HG03457 (cell line): Measurements from ENCODE around the gene ARIH1.
"Not testable (repeated sequence)": the region's sequence is repeated elsewhere in the genome, so short reads cannot be mapped to it uniquely, and the experiment has no call there.

Source experiments
- ATAC-seq: cut with Tn5 transposase; IDR thresholded peaks from one replicate; pipeline ENCODE4 v1.9.1; 2021; ENCODE audit warnings: moderate number of reproducible peaks; ENCODE audit not compliant: unreplicated experiment

Gene ARIH1

DNA sequence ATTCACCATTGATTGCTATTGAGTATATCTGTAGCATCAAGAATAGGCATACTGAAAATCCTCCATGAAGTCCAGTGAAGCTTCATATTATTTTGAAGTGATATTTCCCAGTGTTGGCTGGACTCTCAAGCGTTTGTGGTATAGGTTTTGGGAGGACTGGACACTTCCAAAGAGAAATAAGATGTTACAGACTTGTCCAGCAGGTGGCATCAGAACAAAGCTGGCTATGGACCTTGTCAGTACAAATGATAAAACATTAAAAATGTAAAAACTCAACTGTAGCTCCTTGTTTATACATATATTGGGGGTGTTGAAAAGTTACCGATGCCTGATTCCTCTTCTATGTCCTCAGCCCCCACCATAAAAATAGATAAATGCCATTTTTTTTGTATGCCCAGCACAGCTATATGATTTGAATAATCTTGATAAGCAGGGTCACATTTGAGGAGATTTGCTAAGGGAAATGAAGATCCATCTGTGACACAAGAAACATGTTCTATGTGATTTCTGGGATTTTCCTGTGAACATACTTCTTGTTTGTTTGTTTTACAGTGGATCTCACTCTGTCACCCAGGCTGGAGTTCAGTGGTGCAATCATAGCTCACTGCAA lies 125.8 kb downstream of the ARIH1 start:
- ATAC-seq, result no peak

DNA sequence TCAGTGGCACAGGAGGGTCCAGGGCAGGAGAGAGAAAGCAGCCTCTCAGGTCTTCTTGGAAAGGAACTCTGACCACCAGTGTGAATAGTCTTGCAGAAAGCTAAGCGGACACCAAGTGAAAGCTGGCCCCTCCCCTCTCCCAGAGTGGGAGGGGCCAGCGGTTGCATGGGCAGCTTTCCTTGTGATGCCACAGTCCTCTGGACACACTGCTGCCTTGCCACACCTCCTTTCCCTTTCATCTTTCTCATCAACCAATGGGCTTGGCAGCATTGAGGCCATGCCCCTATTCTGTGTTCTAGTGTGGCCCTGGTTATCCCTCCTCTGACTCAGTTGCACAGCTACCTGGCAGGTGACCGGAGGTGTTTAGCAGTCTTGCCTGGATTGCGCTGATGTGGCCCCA lies 130.7 kb downstream of the ARIH1 start:
- no peak for ATAC-seq

DNA sequence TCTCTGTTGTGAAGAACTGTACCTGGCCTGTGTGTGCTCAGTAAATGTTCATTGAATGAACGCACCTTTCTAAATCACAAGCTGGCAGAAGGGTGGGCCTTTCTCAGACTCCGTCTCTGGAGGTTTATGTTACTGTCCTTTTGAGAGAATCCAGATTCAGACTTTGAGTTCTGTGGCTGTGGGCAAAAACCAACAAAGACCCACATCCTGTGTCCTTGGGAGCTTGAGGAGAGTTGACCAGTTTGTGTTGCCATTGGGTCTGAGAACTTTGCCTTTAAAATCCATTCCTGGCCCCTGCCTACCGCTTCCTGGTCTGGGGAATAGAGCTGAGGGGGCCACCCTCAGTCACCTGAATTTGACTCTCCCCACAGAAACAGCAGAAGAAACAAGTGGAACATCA lies 134.0 kb downstream of the ARIH1 start:
- ATAC-seq, result not testable (repeated sequence)

DNA sequence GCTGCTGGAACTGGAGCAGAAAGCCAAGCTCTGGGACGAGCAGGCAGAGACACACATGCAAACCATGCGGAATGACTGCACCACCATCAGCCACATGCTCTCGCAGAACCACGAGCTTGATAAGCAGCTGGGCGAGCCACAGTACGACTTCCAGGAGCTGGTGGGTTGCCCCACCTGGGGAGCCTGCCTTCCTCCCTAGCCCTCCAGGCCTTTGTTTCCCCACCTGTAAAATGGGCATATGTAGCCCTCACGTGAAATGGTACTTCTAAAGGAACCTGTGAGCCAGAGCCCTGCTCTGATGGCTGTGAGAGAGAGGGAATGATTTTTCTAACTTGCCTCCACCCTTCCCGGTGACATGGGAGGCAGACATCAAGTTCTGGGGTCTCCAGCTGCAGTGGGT lies 135.7 kb downstream of the ARIH1 start:
- no peak for ATAC-seq

DNA sequence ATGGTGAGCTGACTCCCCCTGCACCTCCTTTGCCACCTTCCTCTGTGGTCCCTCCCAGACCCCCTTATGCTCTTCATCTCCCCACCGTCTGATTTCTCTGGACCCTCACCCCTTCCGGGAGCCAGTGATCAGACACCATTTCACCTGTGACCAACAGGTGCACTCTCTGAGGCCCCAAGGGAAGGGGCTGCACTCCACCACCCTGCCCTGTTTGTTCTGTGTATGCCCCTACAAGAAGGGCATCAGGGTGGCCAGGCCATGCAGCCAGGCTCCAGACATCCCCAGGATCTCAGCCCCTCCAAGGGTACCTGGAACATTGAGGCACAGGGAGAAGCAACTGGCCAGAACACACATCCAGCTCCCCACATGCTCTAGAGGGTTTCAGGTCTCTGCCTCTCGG lies 138.2 kb downstream of the ARIH1 start:
- not testable (repeated sequence) for ATAC-seq

DNA sequence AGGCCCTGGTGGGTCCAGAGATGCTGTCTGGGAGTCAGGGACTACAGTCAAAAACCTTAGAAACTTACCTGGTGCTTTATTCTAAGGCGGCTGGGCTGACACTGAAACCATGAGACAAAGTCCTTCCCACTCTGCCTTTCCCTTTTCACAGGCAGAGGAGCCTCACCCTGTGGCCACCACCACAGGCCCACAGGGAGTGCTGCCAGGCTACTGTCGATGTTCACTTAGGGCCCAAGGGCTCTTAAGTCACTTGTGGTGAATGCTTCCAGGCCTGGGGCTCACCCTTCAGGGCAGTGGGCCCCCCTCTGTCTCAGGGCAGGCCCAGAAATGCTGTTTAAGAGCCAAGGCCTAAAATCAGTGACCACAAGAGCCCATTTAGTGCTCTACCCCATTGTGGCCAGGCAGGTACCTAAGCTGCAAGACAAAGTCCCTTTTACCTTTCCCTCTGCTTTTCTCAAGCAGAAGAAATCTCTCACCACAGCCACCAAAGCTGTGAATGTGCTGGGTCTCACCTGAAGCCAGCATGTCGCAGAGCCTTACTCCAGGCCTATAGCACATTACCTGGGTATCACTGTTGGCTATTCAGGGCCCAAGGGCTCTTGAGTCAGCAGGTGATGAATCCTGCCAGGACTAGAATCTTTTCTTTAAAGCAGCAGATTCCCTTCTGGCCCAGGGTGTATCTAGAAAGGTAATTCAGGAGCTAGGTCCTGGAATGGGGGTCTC lies 140.8 kb downstream of the ARIH1 start:
- ATAC-seq, result no peak

DNA sequence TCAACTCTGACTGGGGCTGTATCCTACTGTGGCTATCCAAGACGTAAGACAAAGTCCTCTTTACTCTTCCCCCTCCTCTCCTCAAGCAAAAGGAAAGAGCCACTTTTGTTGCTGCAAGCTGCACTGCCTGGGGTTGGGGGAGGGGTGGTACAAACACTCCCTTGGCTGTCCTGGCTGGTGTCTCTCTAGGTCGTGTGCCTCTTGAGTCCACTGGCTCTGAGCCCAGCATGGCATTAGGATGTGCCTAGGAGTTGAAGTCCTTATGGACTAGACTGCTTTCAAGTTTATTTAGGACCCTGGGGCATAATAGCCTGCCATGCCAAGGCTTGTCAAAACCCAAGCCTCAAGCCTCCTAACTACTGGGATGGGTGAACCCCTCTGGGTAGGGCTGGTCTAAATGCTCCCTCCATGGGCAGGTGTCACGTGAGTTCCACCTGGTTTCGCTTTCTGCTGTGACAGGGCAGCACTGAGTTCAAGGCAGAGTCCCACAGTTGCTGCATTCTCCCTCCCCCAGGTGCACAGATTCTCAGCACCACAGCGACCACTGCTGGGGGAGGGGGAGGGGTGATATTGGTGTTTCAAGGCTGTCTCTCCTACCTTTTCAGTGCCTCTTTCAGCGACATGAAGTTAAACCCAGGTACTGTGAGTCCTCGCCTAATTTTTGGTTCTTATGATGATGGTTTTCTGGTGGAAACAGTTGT lies 141.6 kb downstream of the ARIH1 start:
- not testable (repeated sequence) for ATAC-seq

DNA sequence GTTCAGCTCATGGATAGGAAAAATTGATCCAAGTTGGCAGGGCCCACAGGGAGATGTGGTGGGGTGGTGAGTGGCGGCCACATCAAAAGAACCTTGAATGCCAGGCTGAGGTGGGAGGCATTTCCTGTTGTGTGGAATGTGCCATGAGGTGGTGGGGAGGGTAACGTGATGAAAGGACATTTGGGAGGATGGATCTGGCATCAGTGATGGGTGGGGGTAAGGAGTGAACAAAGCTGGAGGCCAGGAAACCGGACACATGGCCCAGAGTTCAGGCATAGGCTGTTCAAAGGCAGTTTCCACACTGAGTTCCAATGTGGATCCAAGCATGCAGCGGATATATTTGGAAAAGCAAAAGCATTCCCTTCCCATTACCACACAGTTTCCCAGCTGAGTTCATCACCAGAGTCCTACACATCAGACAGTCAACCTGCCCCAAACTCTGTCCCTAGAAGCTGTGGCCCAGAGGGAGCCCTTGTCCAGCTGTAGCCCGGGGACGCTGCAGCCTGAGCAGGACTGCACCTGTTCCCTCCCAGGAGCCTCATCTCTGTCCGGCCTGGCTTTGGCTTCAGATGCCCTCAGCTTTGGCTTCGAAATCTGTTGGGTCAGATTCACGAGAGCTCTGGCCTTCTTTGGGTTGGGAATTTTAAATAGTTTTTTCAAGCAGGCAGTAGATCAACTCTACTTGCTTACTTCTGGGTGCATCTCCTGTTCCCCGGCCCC lies 142.5 kb downstream of the ARIH1 start:
- ATAC-seq, result no peak

DNA sequence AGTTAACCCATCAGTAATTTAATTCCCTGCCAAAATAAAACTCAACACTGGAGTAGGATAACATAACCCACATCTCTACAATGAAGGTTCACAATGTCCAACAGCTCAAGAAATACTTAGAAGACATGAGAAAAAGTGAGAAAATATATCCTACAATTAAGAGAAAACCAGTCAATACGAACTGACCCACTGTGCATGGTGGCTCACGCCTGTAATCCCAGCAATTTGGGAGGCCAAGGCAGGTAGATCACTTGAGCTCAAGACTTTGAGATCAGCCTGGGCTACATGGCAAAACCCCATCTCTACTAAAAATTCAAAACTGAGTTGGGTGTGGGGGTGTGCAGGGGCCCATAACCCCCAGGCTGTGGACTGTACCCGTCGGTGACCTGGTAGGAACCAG lies 149.7 kb downstream of the ARIH1 start:
- not testable (repeated sequence) for ATAC-seq

DNA sequence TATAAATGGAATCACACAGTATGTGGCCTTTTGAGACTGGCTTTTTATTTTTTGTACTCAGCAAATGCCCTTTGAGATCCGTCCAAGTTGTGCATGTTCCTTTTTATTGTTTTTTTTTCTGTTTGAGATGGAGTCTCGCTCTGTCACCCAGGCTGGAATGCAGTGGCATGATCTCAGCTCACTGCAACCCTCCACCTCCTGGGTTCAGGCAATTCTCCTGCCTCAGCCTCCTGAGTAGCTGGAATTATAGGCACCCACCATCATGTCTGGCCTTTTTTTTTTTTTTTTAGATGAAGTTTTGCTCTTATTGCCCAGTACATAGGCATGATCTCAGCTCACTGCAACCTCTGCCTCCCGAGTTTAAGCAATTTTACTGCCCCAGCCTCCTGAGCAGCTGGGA lies 152.0 kb downstream of the ARIH1 start:
- not testable (repeated sequence) for ATAC-seq

DNA sequence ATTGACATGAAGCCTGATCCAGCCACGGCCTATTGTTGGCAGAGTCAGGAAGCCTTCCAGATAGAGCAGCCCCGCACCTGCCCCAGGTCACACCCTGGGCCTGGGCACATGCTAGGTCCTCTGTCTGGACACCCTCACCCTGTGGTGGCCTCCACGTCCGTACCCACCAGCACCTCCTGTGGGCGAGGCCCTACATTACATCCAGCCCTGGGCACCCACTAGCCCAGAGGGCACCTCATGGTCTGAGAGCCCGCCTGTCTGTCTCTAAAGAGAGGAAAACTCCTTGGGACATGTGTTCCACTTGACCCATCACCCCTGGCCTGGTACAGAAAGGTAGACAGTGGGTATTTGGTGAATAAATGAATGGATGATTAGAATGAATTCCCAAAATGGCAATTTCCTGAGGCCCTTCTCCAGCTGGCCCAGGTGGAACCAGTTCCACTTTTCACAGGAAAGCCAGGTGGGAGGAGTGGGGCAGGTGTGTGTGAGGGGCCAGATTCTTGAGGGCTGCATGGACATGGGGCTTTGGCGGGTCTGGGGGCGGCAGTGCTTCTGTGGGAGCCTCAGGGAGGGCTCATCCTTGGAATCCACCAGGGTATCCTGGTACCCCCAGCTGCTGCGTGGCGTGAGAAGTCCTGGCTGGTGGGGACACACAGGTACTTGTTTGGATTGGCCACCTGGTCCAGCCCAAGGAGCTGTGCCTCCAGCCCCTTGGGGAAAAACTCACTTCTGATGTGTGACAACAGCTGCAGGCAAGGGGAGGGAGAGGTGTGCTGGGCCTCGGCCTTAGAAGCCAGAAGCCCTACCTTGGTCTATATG lies 154.3 kb downstream of the ARIH1 start:
- ATAC-seq, result not testable (repeated sequence)

DNA sequence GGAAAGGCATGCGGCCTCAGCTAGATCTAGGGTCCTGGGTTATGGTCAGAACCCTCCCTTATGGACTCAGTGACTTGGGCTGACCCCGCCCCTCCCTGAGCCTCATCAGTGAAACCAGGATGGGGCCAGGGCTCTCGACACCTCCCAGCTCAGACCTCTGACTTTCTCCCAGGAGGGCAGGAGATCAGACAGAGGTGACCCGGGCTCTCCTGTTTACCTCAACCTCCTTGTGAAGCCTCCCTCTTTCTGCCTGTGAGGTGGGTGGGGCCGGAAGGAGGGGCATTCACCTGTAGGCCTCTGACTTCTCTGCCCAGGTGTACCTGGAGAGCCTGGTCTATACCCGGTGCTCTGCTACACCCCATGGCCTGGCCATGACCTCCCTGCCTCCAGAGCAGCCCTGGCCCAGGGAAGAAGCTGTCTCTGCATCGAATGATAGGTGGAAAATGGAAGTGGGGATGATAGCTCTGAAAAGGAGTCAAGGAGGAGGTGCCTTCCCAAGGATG lies 155.0 kb downstream of the ARIH1 start:
- not testable (repeated sequence) for ATAC-seq

DNA sequence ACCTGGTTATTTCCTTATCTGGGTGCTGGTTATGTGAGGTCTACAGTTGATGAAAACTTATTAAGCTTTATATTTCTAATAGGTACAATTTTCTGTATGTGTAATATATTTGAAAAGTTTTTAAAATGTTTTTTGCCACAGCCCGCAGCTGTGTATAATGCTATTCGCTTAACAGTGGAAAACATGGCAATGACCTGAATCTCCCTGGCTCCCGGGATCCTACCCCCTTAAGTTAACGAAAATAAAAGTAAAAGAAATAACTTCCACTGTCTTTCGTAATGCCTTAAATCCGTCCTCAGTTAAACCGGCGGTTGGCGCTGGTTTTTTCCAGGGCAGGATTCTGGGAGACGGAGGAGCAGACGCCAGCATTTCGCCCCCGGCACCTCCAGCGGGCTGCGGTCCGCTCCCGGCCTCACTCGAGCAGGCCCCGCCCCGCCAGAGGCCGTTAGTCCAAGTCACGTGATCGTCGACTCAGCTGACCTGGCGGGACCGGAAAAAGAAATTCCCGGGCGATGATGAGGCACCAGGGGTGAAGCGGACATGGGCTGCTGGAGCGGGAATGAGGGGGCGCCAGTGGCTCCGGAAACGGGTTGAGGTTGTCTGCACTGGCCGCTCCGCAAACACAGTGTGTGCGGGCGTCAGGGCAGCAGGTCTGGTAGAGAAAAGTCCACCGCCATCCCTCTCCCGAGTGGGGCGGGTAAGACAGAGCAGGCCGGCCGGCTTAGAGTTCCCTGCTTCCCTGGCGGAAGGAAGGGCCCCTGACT lies 162.6 kb downstream of the ARIH1 start:
- not testable (repeated sequence) for ATAC-seq

DNA sequence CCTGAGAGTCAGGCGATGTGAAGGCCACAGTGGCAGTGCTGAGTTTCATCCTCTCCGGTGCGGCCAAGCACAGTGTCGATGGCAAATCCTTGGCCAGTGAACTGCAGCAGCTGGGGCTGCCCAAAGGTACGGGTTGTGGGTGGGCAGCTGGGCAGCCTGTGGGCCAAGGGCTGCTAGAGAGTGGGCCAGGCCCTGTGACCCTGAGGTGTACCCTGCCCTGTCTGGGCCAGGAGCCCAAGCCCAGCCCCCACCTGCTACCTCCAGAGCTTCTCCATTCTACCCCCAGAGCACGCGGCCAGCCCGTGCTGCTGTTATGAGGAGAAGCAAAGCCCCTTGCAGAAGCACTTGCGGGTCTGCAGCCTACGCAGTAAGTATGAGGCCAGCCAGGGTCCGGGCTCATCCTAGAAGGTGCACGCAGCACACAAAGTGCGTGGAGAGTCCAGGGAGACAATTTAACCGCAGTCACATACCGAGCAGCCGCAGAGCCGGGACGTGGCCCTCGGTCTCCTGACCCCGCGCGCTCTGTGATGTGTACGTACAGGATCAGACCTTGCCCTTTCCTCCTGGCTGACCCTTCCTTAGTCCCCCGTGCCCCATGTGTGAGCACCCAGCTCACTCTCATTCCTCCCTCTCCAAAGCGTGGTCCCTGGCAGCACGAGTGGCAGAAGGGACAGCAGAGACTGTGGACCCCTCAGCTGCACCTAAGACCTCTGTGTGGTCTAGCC lies 165.8 kb downstream of the ARIH1 start:
- ATAC-seq, result not testable (repeated sequence)

DNA sequence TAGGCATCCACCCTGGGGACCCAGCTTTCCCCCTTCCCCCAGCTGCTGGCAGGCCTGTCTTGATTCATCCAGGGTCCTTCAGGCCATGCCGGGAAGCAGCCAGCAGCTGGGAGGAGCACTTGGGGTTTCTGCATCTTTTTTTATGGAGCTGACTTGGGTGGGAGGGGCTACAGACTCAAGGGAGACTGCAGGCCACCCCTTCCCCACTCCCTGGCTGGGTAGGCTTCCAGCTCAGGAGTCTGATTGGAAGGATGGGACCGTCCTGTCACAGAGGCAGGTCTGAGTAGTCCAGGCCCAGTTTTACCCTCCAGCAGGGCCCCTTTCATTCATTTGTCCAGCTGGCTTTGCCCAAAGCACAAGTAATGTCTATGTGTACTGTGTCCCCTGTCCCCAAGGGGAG lies 168.1 kb downstream of the ARIH1 start:
- not testable (repeated sequence) for ATAC-seq

DNA sequence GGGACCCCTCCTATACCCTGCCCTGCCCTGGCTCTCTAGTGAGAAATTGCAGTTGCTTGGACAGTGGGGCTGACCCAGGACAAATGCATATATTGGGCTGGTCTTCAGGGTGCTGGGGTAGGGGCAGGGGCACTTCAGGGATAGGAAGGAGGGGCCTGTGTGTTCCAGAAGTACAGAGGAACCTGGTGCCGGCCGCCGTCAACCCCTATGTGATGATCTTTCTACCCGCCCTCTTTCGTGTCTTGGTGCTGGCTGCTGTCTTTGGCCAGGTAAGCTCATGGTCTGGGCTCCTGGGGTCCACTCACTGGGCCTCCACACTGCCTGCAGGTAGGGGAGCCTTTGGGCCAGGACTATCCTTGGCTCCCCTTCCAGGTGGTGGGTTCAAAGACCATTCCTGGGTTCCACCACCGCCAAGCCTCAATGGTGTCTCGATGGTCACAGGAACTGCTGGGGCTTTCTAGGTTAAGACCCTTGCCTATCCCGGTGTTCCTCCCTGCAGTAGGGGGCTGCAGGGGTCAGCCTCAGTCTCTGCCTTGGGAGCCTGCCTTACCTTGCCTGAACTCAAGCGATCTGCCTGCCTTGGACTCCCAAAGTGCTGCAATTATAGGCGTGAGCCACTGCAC lies 174.6 kb downstream of the ARIH1 start:
- ATAC-seq, result not testable (repeated sequence)
